ENCODE results near the gene SUSD6.

The SUSD6 gene

GRCh38 chr14:69693145-69693544 lies 81.7 kb downstream of the SUSD6 start:
- no peaks in the 10 kb centered on the region for H3K27me3 ChIP-seq (ENCODE audit: low read depth, low read length)

GRCh38 chr14:69693801-69694729 lies 82.7 kb downstream of the SUSD6 start:
- Histone ChIP-seq H3K9me3 (ENCODE audit: insufficient read depth, low read length) (no peaks in the 10 kb centered on the region), H2AFZ (ENCODE audit: low read depth, low read length) (no peak overlapping the region), H3K36me3 (replicated peaks; ENCODE audit: low read depth, low read length) (no peaks in the 10 kb centered on the region), H3K4me3 (ENCODE audit: low read length) (peak overlapping the region; percentile 45; the same call in 1 of the 2 replicates), H3K79me2 (ENCODE audit: low read length) (peaks cover 53% of the 10 kb centered on the region), H3K27ac (ENCODE audit: low read length) (peak overlapping the region; percentile 82), H3K4me1 (ENCODE audit: low read length) (peaks cover 52% of the 10 kb centered on the region), H3K4me2 (ENCODE audit: low read length) (peak overlapping the region; percentile 68), H3K27me3 (ENCODE audit: low read depth, low read length) (no peaks in the 10 kb centered on the region), H3K9ac (ENCODE audit: low read length) (peak overlapping the region; percentile 53; the same call in 1 of the 2 replicates), H4K20me1 (ENCODE audit: insufficient read depth, low read length) (peaks cover 20% of the 10 kb centered on the region)
- no peak for TF ChIP-seq CTCF (IDR thresholded peaks at IDR 0.05; ENCODE audit: low read depth, low read length)
- TF ChIP-seq EZH2phosphoT487 (IDR thresholded peaks at IDR 0.05; ENCODE audit: low read depth), result no peak

More at GRCh38 chr14:69693145-69693544, 81.7 kb downstream of the SUSD6 start:
- H3K9me3 ChIP-seq (ENCODE audit: insufficient read depth, low read length), result no peaks in the 10 kb centered on the region
- peak overlapping the region; percentile 32; the same call in 1 of the 2 replicates for H3K9ac ChIP-seq (ENCODE audit: low read length)
- peaks cover 47% of the 10 kb centered on the region for H3K79me2 ChIP-seq (ENCODE audit: low read length)
- H3K4me3 ChIP-seq (ENCODE audit: low read length), result peak overlapping the region; percentile 15; the same call in 1 of the 2 replicates
- peaks cover 52% of the 10 kb centered on the region for H3K4me1 ChIP-seq (ENCODE audit: low read length)
- H3K27ac ChIP-seq (ENCODE audit: low read length), result peak overlapping the region; percentile 82
- no peak for TF ChIP-seq EZH2phosphoT487 (IDR thresholded peaks at IDR 0.05; ENCODE audit: low read depth)
- TF ChIP-seq CTCF (IDR thresholded peaks at IDR 0.05; ENCODE audit: low read depth, low read length), result no peak
- H4K20me1 ChIP-seq (ENCODE audit: insufficient read depth, low read length), result peaks cover 20% of the 10 kb centered on the region
- no peak overlapping the region for H2AFZ ChIP-seq (ENCODE audit: low read depth, low read length)
- H3K36me3 ChIP-seq (replicated peaks; ENCODE audit: low read depth, low read length), result no peaks in the 10 kb centered on the region
- peak overlapping the region; percentile 68 for H3K4me2 ChIP-seq (ENCODE audit: low read length)

- Histone ChIP-seq H4K20me1 (ENCODE audit: insufficient read depth, low read length) (peaks cover 20% of the 10 kb centered on the region), H3K36me3 (replicated peaks; ENCODE audit: low read depth, low read length) (no peaks in the 10 kb centered on the region), H3K4me1 (ENCODE audit: low read length) (peaks cover 52% of the 10 kb centered on the region), H3K4me3 (ENCODE audit: low read length) (peak overlapping the region; percentile 45), H3K4me2 (ENCODE audit: low read length) (peak overlapping the region; percentile 68), H3K27ac (ENCODE audit: low read length) (peak overlapping the region; percentile 82), H2AFZ (ENCODE audit: low read depth, low read length) (no peak overlapping the region), H3K9me3 (ENCODE audit: insufficient read depth, low read length) (no peaks in the 10 kb centered on the region), H3K79me2 (ENCODE audit: low read length) (peaks cover 56% of the 10 kb centered on the region), H3K9ac (ENCODE audit: low read length) (peak overlapping the region; percentile 53), H3K27me3 (ENCODE audit: low read depth, low read length) (no peaks in the 10 kb centered on the region)
- TF ChIP-seq CTCF (IDR thresholded peaks at IDR 0.05; ENCODE audit: low read depth, low read length) (no peak), EZH2phosphoT487 (IDR thresholded peaks at IDR 0.05; ENCODE audit: low read depth) (no peak)
These were observed 83.4 kb downstream of the SUSD6 start for GRCh38 chr14:69694730-69695281.

Measured in OCI-LY3 (cell line).